Measurements from ENCODE around the gene DDX24. TPM values are rescaled to one million over a fixed set of nuclear protein-coding genes. Genes with fewer than 3 reads are reported as not detected.

The DDX24 gene
- total RNA-seq, 1 donor from 2014 or later: 109 TPM

DNA sequence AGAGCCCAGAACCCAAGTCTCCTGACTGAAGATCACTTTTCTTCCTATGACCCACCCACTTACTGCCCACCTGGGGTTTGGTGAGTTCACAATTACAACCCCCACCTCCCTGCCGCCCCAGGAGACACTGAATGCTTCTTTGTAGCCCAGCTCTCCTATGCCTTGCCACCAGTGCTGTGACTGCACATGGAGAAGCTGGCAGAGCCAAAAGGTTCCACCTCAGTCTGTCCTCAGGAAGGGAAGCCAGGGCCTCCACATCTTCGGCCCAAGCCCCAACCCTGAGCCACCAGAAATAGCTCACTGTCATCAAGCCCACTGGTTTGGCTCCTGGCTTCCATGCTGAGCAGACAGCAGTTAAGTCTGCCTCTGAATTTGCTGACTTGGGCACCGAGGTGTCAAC, 29.2 kb downstream of the DDX24 start:
- Histone ChIP-seq H3K4me1 (peaks cover 7% of the 10 kb centered on the region), H3K9me3 (no peaks in the 10 kb centered on the region), H3K36me3 (peaks cover 5 to 97% of the 10 kb centered on the region in 2 donors), H3K4me3 (no peak overlapping the region), H3K27ac (peak overlapping the region; percentile 44), H3K27me3 (no peaks in the 10 kb centered on the region)
- intact Hi-C loops (cut with DNase I): no loop called here
- TF ChIP-seq POLR2A (IDR thresholded peaks at IDR 0.05) (no peak), POLR2AphosphoS5 (IDR thresholded peaks at IDR 0.05; ENCODE audit: insufficient read depth in 1 of 2, low read depth in 1 of 2) (no peak)
- TF ChIP-seq, protein P1, sequence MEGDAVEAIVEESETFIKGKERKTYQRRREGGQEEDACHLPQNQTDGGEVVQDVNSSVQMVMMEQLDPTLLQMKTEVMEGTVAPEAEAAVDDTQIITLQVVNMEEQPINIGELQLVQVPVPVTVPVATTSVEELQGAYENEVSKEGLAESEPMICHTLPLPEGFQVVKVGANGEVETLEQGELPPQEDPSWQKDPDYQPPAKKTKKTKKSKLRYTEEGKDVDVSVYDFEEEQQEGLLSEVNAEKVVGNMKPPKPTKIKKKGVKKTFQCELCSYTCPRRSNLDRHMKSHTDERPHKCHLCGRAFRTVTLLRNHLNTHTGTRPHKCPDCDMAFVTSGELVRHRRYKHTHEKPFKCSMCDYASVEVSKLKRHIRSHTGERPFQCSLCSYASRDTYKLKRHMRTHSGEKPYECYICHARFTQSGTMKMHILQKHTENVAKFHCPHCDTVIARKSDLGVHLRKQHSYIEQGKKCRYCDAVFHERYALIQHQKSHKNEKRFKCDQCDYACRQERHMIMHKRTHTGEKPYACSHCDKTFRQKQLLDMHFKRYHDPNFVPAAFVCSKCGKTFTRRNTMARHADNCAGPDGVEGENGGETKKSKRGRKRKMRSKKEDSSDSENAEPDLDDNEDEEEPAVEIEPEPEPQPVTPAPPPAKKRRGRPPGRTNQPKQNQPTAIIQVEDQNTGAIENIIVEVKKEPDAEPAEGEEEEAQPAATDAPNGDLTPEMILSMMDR (IDR thresholded peaks at IDR 0.05): no peak
- DNase-seq (ENCODE audit: extremely low spot score in 2 of 2): peak; percentile 79 to 81

DNA sequence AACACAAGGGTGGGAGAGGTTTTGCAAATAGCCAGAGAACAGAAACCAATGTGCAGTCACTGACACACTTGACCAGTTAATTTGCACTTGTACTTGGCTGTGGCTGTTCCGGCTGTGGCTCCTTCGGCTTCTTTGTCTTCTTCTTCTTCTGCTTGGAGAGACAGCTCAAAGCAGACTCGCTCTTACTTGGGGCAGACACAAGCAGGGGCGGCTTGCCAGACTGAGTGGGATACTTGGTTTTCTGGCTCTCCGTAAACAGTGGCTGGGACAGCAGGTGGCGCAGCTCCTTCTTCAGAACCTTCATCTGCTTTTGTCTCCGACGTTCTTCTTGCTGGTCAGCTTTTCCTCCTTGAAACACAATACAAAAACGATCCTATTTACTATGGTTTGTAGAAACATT, 29.9 kb downstream of the DDX24 start:
- intact Hi-C loops (cut with DNase I): no loop called here
- peaks cover 5 to 97% of the 10 kb centered on the region in 2 donors for H3K36me3 ChIP-seq
- H3K27me3 ChIP-seq: no peaks in the 10 kb centered on the region

DNA sequence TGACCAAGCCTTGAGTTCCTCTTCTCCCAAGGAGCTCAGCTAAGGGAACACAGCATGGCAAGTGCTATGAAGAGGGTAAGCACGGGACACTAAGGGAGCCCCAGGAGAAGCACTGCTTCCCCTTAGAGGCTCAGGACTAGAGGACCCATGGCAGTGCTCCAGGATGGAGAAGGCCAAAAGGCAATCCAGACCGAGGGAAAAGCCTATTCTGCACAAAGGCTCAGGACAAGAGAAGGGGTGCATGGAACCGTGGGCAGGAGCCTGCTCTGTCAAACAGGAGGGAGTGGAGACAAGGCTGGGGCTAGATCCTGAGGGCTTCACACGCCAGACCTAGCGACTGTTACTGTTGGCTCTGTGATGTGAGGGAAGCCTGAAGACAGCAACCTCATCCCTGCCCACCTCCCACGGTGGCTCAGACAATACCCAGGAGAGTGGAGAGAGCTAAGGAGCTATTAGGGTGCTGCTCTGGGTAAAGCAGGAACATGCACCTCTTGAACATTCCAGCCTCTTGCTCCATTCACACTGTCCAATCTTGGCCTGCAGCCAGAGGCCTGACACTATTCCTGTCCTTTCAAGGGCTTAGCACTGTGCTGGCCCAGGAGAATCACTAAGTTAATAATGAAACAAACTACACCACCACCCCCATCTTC, 30.6 kb downstream of the DDX24 start:
- TF ChIP-seq POLR2AphosphoS5 (IDR thresholded peaks at IDR 0.05; ENCODE audit: insufficient read depth in 1 of 2, low read depth in 1 of 2) (no peak), POLR2A (IDR thresholded peaks at IDR 0.05) (no peak)
- TF ChIP-seq, protein P1 (IDR thresholded peaks at IDR 0.05): no peak
- Histone ChIP-seq H3K4me3 (no peak overlapping the region), H3K36me3 (peaks cover 5 to 90% of the 10 kb centered on the region in 2 donors), H3K27me3 (no peaks in the 10 kb centered on the region), H3K27ac (no peak overlapping the region), H3K9me3 (no peaks in the 10 kb centered on the region), H3K4me1 (peaks cover 7% of the 10 kb centered on the region)
- peak; percentile 46 to 81 for DNase-seq (ENCODE audit: extremely low spot score in 2 of 2)
- intact Hi-C loops (cut with DNase I): no loop called here

More for the DNA sequence above, 29.9 kb downstream of the DDX24 start:
- peak; percentile 52 to 64 for DNase-seq (ENCODE audit: extremely low spot score in 2 of 2)
- Histone ChIP-seq H3K4me1 (peaks cover 7% of the 10 kb centered on the region), H3K9me3 (no peaks in the 10 kb centered on the region), H3K27ac (peak overlapping the region; percentile 44), H3K4me3 (no peak overlapping the region)
- TF ChIP-seq, protein P1 (IDR thresholded peaks at IDR 0.05): peak in 1 of 3 experiments; percentile 10
- TF ChIP-seq POLR2AphosphoS5 (IDR thresholded peaks at IDR 0.05; ENCODE audit: insufficient read depth in 1 of 2, low read depth in 1 of 2) (no peak), POLR2A (IDR thresholded peaks at IDR 0.05) (no peak)

DNA sequence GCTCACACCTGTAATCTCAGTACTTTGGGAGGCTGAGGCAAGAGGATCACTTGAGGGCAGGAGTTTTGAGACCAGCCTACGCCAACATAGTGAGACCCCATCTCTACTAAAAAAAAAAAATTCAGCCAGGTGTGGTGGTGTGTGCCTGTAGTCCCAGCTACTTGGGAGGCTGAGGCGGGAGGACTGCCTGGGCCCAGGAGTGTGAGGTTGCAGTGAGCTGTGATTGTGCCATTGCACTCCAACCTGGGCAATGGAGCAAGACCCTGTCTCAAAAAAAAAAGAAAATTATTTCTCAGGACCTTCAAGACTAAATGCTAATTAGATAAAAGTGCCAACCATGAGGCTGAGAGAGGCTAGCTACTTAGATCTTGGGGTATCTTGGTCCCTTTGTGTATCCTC, 31.4 kb downstream of the DDX24 start:
- DNase-seq (ENCODE audit: extremely low spot score in 2 of 2): no peak
- Histone ChIP-seq H3K36me3 (peaks cover 5 to 83% of the 10 kb centered on the region in 2 donors), H3K9me3 (no peaks in the 10 kb centered on the region), H3K27me3 (no peaks in the 10 kb centered on the region), H3K4me3 (no peak overlapping the region), H3K4me1 (peaks cover 7% of the 10 kb centered on the region), H3K27ac (no peak overlapping the region)
- TF ChIP-seq, protein P1 (IDR thresholded peaks at IDR 0.05): no peak
- TF ChIP-seq POLR2A (IDR thresholded peaks at IDR 0.05) (no peak), POLR2AphosphoS5 (IDR thresholded peaks at IDR 0.05; ENCODE audit: insufficient read depth in 1 of 2, low read depth in 1 of 2) (no peak)
- intact Hi-C loops (cut with DNase I): no loop called here

Measured in vagina (tissue), 2 donors.